Retina (tissue), 1 donor: ENCODE results near the gene COL4A1.

Experiments used
- DNase-seq: peaks from one replicate; pipeline ENCODE4 v3.0.0-alpha.2; 2016

The COL4A1 gene

GRCh38 chr13:110233181-110233950 lies 73.6 kb downstream of the COL4A1 start:
- DNase-seq, result no peak

GRCh38 chr13:110232756-110233155 lies 74.2 kb downstream of the COL4A1 start:
- no peak for DNase-seq

GRCh38 chr13:110232142-110232541 lies 74.8 kb downstream of the COL4A1 start:
- DNase-seq, result no peak

- DNase-seq, result no peak
Observed at GRCh38 chr13:110231348-110232047, 75.5 kb downstream of the COL4A1 start.

GRCh38 chr13:110230661-110231347 lies 76.2 kb downstream of the COL4A1 start:
- DNase-seq, result no peak

GRCh38 chr13:110229905-110230563 lies 76.9 kb downstream of the COL4A1 start:
- DNase-seq, result no peak

GRCh38 chr13:110228936-110229904 lies 77.7 kb downstream of the COL4A1 start:
- DNase-seq, result no peak

GRCh38 chr13:110227864-110228643 lies 78.9 kb downstream of the COL4A1 start:
- DNase-seq, result no peak

- DNase-seq, result no peak
Observed at GRCh38 chr13:110227416-110227815, 79.5 kb downstream of the COL4A1 start.

- no peak for DNase-seq
Observed at GRCh38 chr13:110225609-110226574, 81.1 kb downstream of the COL4A1 start.

- DNase-seq, result no peak
Observed at GRCh38 chr13:110225003-110225402, 82.0 kb downstream of the COL4A1 start.

- DNase-seq, result no peak
Observed at GRCh38 chr13:110224519-110224918, 82.4 kb downstream of the COL4A1 start.

GRCh38 chr13:110221406-110222117 lies 85.4 kb downstream of the COL4A1 start:
- DNase-seq, result no peak

GRCh38 chr13:110220471-110220870 lies 86.5 kb downstream of the COL4A1 start:
- no peak for DNase-seq

- DNase-seq, result no peak
Observed at GRCh38 chr13:110218581-110219201, 88.3 kb downstream of the COL4A1 start.

GRCh38 chr13:110217811-110218210 lies 89.1 kb downstream of the COL4A1 start:
- no peak for DNase-seq

GRCh38 chr13:110217085-110217484 lies 89.9 kb downstream of the COL4A1 start:
- DNase-seq, result no peak

- peak; percentile 31 for DNase-seq
Observed at GRCh38 chr13:110216398-110217041, 90.4 kb downstream of the COL4A1 start.
